HG02798 (cell line): Measurements from ENCODE around the gene IGF1R.
"Not testable (repeated sequence)": the region's sequence is repeated elsewhere in the genome, so short reads cannot be mapped to it uniquely, and the experiment has no call there.

ENCODE experiments used
- ATAC-seq: cut with Tn5 transposase; IDR thresholded peaks from one replicate; pipeline ENCODE4 v1.9.1; 2021; ENCODE audit warnings: mild to moderate bottlenecking; ENCODE audit not compliant: unreplicated experiment, poor library complexity

IGF1R gene

GRCh38 chr15:98647774-98648653 is at the start of gene IGF1R:
IGF1R (plus strand) TSS chr15:98648539; CDS start chr15:98649582, 1,043 bp downstream.
- peak; percentile 82 for ATAC-seq

GRCh38 chr15:98599909-98600691 is 48.2 kb upstream of the IGF1R start:
- ATAC-seq, result peak; percentile 80

- no peak for ATAC-seq
Observed at GRCh38 chr15:98604983-98605382, 43.4 kb upstream of the IGF1R start.

GRCh38 chr15:98609144-98609852 is 39.0 kb upstream of the IGF1R start:
- no peak for ATAC-seq

- ATAC-seq, result no peak
Observed at GRCh38 chr15:98610991-98611390, 37.3 kb upstream of the IGF1R start.

GRCh38 chr15:98611808-98612207 is 36.5 kb upstream of the IGF1R start:
- no peak for ATAC-seq

GRCh38 chr15:98612490-98613110 is 35.7 kb upstream of the IGF1R start:
- no peak for ATAC-seq

GRCh38 chr15:98614681-98615080 is 33.7 kb upstream of the IGF1R start:
- no peak for ATAC-seq

- ATAC-seq, result no peak
Observed at GRCh38 chr15:98616397-98616796, 31.9 kb upstream of the IGF1R start.

GRCh38 chr15:98617328-98617980 is 30.9 kb upstream of the IGF1R start:
- ATAC-seq, result no peak

- not testable (repeated sequence) for ATAC-seq
Observed at GRCh38 chr15:98618576-98618975, 29.8 kb upstream of the IGF1R start.

- ATAC-seq, result no peak
Observed at GRCh38 chr15:98620020-98620419, 28.3 kb upstream of the IGF1R start.

GRCh38 chr15:98621021-98621420 is 27.3 kb upstream of the IGF1R start:
- no peak for ATAC-seq

- ATAC-seq, result no peak
Observed at GRCh38 chr15:98625614-98626013, 22.7 kb upstream of the IGF1R start.

GRCh38 chr15:98626153-98626552 is 22.2 kb upstream of the IGF1R start:
- no peak for ATAC-seq

- no peak for ATAC-seq
Observed at GRCh38 chr15:98628216-98628615, 20.1 kb upstream of the IGF1R start.

GRCh38 chr15:98635848-98636247 is 12.5 kb upstream of the IGF1R start:
- ATAC-seq, result no peak

GRCh38 chr15:98643115-98643514 is 5.2 kb upstream of the IGF1R start:
- ATAC-seq, result no peak

- ATAC-seq, result no peak
Observed at GRCh38 chr15:98646546-98647025, 1.8 kb upstream of the IGF1R start.
